ENCODE results near the gene REN. TPM values are rescaled to one million over a fixed set of nuclear protein-coding genes. Genes with fewer than 3 reads are reported as not detected.

Gene REN
- total and polyA plus RNA-seq, 2 of the 13 experiments (the other 11 are each of a cell fraction or from before 2014, with no cell fraction given) = not detected

GRCh38 chr1:204203206-204203767, 37.1 kb upstream of the REN start:
- FAIRE-seq = no peak
- Histone ChIP-seq H2AFZ (ENCODE audit: low read length) (no peak overlapping the region), H3K79me2 (ENCODE audit: insufficient read depth, low read length) (peaks cover 4% of the 10 kb centered on the region), H3K36me3 (replicated peaks in 1 of 2; ENCODE audit: control insufficient read depth in 1 of 2, insufficient read depth in 2 of 2, low read length in 2 of 2) (no peaks in the 10 kb centered on the region; a peak in 2 of 5 replicates), H3K4me3 (replicated peaks in 1 of 3; ENCODE audit: insufficient read depth in 1 of 3, low read depth in 2 of 3, low read length in 3 of 3) (no peak overlapping the region), H3K27me3 (ENCODE audit: control insufficient read depth in 1 of 2, insufficient read depth in 2 of 2, low read length in 2 of 2) (no peaks in the 10 kb centered on the region), H3K9ac (ENCODE audit: insufficient read depth, low read depth, low read length) (no peak overlapping the region), H3K27ac (ENCODE audit: extremely low read length, insufficient read depth, low read length) (no peak overlapping the region), H3K9me3 (ENCODE audit: low read length) (no peaks in the 10 kb centered on the region), H3K4me1 (ENCODE audit: insufficient read depth, low read length) (peaks cover 9% of the 10 kb centered on the region), H3K4me2 (ENCODE audit: low read depth, low read length) (no peak overlapping the region), H4K20me1 (ENCODE audit: insufficient read depth, low read length) (peaks cover 6% of the 10 kb centered on the region; the same call in 1 of the 2 replicates)
- WGBS (ENCODE audit: low lambda C conversion rate) = 95% methylated on average over 4 of the region's 5 CpGs
- no peak for DNase-seq (ENCODE audit: low spot score)
- in situ Hi-C loops (cut with HindIII; ENCODE audit: extremely low pct_ligation_motif_present, low pct_unique_long_range_greater_than_20kb) (loop anchor here (10.0 kb wide), 1 partner anchor 338 kb away; the partner anchor contains the start of gene SNRPE), intact Hi-C loops (cut with micrococcal nuclease; ENCODE audit: unreplicated experiment) (no loop called here)
- no peak for ATAC-seq
- ChIA-PET CTCF (ENCODE audit: low intra/inter-chr PET ratio, low total read pairs) (no interaction called here), POLR2A (no interaction called here)
- no peak for TF ChIP-seq SNAPC5 (CRISPR knock-in tag; IDR thresholded peaks at IDR 0.05; ENCODE audit: borderline replicate concordance)
- TF ChIP-seq FOXA1 (IDR thresholded peaks at IDR 0.05) = no peak
- no peak for TF ChIP-seq FOXA1 (CRISPR knock-in tag; IDR thresholded peaks at IDR 0.05)
- no peak for TF ChIP-seq HCFC1 (IDR thresholded peaks at IDR 0.05; ENCODE audit: low read depth, low read length)
- no peak for TF ChIP-seq SMARCC2 (IDR thresholded peaks at IDR 0.05)
- TF ChIP-seq SP2 (CRISPR knock-in tag; IDR thresholded peaks at IDR 0.05) = no peak
- TF ChIP-seq ZNF839 (CRISPR knock-in tag; IDR thresholded peaks at IDR 0.05; ENCODE audit: borderline replicate concordance) = no peak
- no peak for TF ChIP-seq RBFOX2 (IDR thresholded peaks at IDR 0.05; ENCODE audit: low read depth, low read length)
- no peak for TF ChIP-seq THAP9 (CRISPR knock-in tag; IDR thresholded peaks at IDR 0.05; ENCODE audit: borderline replicate concordance)
- no peak for TF ChIP-seq SAFB2 (CRISPR knock-in tag; IDR thresholded peaks at IDR 0.05; ENCODE audit: borderline replicate concordance, low read depth)
- no peak for TF ChIP-seq ZBTB20 (CRISPR knock-in tag; IDR thresholded peaks at IDR 0.05; ENCODE audit: borderline replicate concordance, low read depth)
- no peak for TF ChIP-seq TCF12 (IDR thresholded peaks at IDR 0.05)
- TF ChIP-seq TCF12 (CRISPR knock-in tag; IDR thresholded peaks at IDR 0.05) = no peak
- TF ChIP-seq ESRRA (CRISPR knock-in tag; IDR thresholded peaks at IDR 0.05; ENCODE audit: low read depth) = no peak
- TF ChIP-seq MTA1 (CRISPR knock-in tag; IDR thresholded peaks at IDR 0.05; ENCODE audit: borderline replicate concordance) = no peak
- no peak for TF ChIP-seq FOXJ3 (CRISPR knock-in tag; IDR thresholded peaks at IDR 0.05; ENCODE audit: borderline replicate concordance)
- no peak for TF ChIP-seq ZFP41 (CRISPR knock-in tag; IDR thresholded peaks at IDR 0.05; ENCODE audit: borderline replicate concordance)
- no peak for TF ChIP-seq FOXO1 (CRISPR knock-in tag; IDR thresholded peaks at IDR 0.05)
- no TSS peak for BruUV-seq (replicated peaks)

Measured in HepG2 (cell line).